Activated CD4-positive, alpha-beta T cell treated with anti-CD3 and anti-CD28 coated beads for 1 hour (primary cell): ENCODE results near the gene PECR.

Source experiments
- DNase-seq: peaks from one replicate; pipeline ENCODE4 v3.0.0-alpha.2; 2020

PECR gene

GRCh38 chr2:216069028-216069427 lies 12.6 kb downstream of the PECR start:
- no peak for DNase-seq

GRCh38 chr2:216066230-216066629 lies 15.4 kb downstream of the PECR start:
- DNase-seq, result no peak

GRCh38 chr2:216064665-216065064 lies 16.9 kb downstream of the PECR start:
- no peak for DNase-seq

- no peak for DNase-seq
Observed at GRCh38 chr2:216064014-216064630, 17.5 kb downstream of the PECR start.

GRCh38 chr2:216059233-216059834 lies 22.3 kb downstream of the PECR start:
- no peak for DNase-seq

GRCh38 chr2:216057688-216058193 lies 23.9 kb downstream of the PECR start:
- peak; percentile 31 for DNase-seq

GRCh38 chr2:216056739-216057138 lies 24.9 kb downstream of the PECR start:
- DNase-seq, result no peak

GRCh38 chr2:216055680-216056079 lies 25.9 kb downstream of the PECR start:
- DNase-seq, result no peak

GRCh38 chr2:216052420-216052819 lies 29.2 kb downstream of the PECR start:
- no peak for DNase-seq

GRCh38 chr2:216051350-216051749 lies 30.3 kb downstream of the PECR start:
- DNase-seq, result no peak

GRCh38 chr2:216049452-216049851 lies 32.2 kb downstream of the PECR start:
- no peak for DNase-seq

- no peak for DNase-seq
Observed at GRCh38 chr2:216047397-216047796, 34.2 kb downstream of the PECR start.

GRCh38 chr2:216044883-216045486 lies 36.6 kb downstream of the PECR start:
- DNase-seq, result no peak

- DNase-seq, result no peak
Observed at GRCh38 chr2:216043949-216044348, 37.7 kb downstream of the PECR start.

- no peak for DNase-seq
Observed at GRCh38 chr2:216041438-216041837, 40.2 kb downstream of the PECR start.

GRCh38 chr2:216039918-216040317 lies 41.7 kb downstream of the PECR start:
- no peak for DNase-seq

GRCh38 chr2:216034065-216034464 lies 47.5 kb downstream of the PECR start:
- DNase-seq, result peak; percentile 63

GRCh38 chr2:216033403-216033802 lies 48.2 kb downstream of the PECR start:
- no peak for DNase-seq

- DNase-seq, result no peak
Observed at GRCh38 chr2:216031960-216032689, 49.5 kb downstream of the PECR start.

- no peak for DNase-seq
Observed at GRCh38 chr2:216030216-216030615, 51.4 kb downstream of the PECR start.

GRCh38 chr2:216029416-216030129 lies 52.0 kb downstream of the PECR start:
- DNase-seq, result no peak

GRCh38 chr2:216024779-216025336 lies 56.8 kb downstream of the PECR start:
- no peak for DNase-seq
